ENCODE measurements around the gene OR2T4. TPM values are rescaled to one million over a fixed set of nuclear protein-coding genes. Genes with fewer than 3 reads are reported as not detected.

The OR2T4 gene
- total RNA-seq (not detected), polyA plus RNA-seq (not detected)
- long read RNA-seq, donor 1, result 0 reads
- long read RNA-seq, donor 2, result 0 reads
- long read RNA-seq, donor 3, result 0 reads
- long read RNA-seq, donor 4, result 0 reads

DNA sequence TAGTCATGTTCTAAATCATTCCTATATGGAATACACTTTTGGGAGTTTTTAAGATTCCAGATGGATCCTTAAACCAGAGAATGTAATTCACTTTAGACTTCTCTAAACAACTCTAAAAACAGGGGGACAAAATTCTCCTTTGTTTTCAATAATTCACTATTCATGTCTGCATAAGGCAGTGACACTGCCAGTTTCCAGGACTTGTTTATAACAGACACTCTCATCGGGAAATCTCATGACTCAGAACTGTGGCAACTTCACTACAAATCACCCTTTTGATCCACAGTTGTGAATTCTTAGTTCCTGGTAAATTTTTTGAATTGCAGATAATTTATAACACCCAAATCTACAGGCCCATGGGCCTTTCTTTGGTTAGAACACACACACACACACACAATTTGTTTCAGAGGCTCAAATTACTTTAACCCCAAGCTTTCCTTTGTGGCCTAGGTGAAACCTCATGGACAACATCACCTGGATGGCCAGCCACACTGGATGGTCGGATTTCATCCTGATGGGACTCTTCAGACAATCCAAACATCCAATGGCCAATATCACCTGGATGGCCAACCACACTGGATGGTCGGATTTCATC is at the start of gene OR2T4:
Gene OR2T4, plus strand, starts transcription at position 545 of the 595 bp plus-strand sequence. Its CDS starts 0 bp downstream, at position 545.
- Histone ChIP-seq H3K27ac (ENCODE audit: low read length) (no peak within 1 kb of the TSS), H3K4me1 (ENCODE audit: control insufficient read depth, insufficient read depth, low read length) (no peaks in the 10 kb centered on the region), H3K9me3 (ENCODE audit: control insufficient read depth, low read length) (no peaks in the 10 kb centered on the region), H3K27me3 (ENCODE audit: control insufficient read depth, insufficient read depth) (no peaks in the 10 kb centered on the region), H3K4me3 (ENCODE audit: low read length) (no peak within 1 kb of the TSS)
- DNase-seq (no peak), ATAC-seq (no peak)
- intact Hi-C loops (cut with DNase I), result no loop called here
- 51% methylated on average over 3 of the region's 3 CpGs for WGBS

DNA sequence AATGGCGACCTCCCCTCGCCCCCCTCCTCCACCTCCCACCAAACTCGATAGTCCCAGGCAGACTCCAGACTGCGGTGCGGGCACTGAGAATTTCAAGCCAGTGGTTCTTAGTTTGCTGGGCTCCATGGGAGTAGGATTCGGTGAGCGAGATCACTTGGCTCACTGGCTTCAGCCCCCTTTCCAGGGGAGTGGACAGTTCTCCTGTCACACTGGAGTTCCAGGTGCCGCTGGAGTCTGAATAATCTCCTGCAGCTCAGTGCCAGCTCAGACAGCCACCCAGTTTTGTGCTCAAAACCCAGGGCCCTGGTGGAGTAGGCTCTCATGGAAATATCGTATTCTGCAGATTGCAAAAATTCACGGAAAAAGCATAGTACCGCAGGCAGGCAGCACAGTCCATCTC is 44.7 kb upstream of the OR2T4 start:
- DNase-seq (no peak), ATAC-seq (no peak)
- WGBS, result 84% methylated on average over 11 of the region's 11 CpGs
- H3K9me3 ChIP-seq (ENCODE audit: control insufficient read depth, low read length), result no peaks in the 10 kb centered on the region
- no peaks in the 10 kb centered on the region for H3K27me3 ChIP-seq (ENCODE audit: control insufficient read depth, insufficient read depth)
- H3K4me3 ChIP-seq (ENCODE audit: low read length), result no peak overlapping the region
- no peak overlapping the region for H3K27ac ChIP-seq (ENCODE audit: low read length)
- intact Hi-C loops (cut with DNase I), result no loop called here
- no peaks in the 10 kb centered on the region for H3K4me1 ChIP-seq (ENCODE audit: control insufficient read depth, insufficient read depth, low read length)

DNA sequence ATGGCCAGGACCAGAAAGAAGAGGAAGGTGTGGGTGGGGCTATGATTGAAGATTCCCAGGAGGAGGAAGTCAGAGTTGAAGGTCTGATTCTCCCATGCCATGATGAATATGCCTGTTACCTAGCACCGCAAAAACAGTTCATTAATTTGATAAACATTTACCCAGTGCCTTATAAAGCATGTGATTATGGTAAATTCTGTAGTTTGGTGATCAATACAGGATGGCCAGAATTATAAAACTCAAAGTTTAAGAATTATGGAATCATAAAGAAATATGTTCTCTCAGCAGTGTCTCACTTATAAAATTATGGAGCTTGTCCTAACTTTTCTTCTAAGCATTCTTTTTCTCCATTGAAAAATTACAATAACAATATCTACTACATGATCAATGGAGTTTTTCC is 37.0 kb upstream of the OR2T4 start, which contains the start of gene OR2M7:
Gene OR2M7, minus strand, starts transcription at position 101 of the 400 bp plus-strand sequence. Its CDS starts 0 bp downstream, at position 101.
- WGBS, result 88% methylated on average over 1 of the region's 1 CpG

DNA sequence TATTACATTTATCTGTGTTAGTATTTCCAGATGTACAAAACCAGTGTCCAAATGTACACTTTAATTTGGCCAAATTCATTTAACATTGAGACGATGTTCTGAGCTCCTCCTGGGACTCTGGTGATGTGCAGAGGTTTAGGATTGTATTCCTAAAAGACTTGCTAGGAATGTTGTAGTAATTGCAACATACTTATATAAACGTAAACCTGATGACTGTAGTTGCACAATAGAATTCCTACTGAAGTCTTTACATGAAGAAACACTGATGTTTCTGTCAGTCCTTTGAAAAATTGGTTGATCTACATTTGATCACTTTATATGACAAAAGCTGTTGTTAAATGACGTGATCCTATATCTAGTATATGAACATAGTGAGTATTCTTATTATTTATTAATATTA is 18.0 kb upstream of the OR2T4 start:
- 48% methylated on average over 3 of the region's 3 CpGs for WGBS
- no peak for ATAC-seq
- Histone ChIP-seq H3K27ac (ENCODE audit: low read length) (no peak overlapping the region), H3K4me3 (ENCODE audit: low read length) (no peak overlapping the region), H3K27me3 (ENCODE audit: control insufficient read depth, insufficient read depth) (no peaks in the 10 kb centered on the region), H3K4me1 (ENCODE audit: control insufficient read depth, insufficient read depth, low read length) (no peaks in the 10 kb centered on the region), H3K9me3 (ENCODE audit: control insufficient read depth, low read length) (no peaks in the 10 kb centered on the region)
- intact Hi-C loops (cut with DNase I), result no loop called here
- DNase-seq, result no peak

More for the DNA sequence above, 37.0 kb upstream of the OR2T4 start, which contains the start of gene OR2M7:
- no peak within 1 kb of the TSS for H3K4me3 ChIP-seq (ENCODE audit: low read length)
- no peak within 1 kb of the TSS for H3K27ac ChIP-seq (ENCODE audit: low read length)
- ATAC-seq, result no peak
- no peak for DNase-seq
- H3K9me3 ChIP-seq (ENCODE audit: control insufficient read depth, low read length), result no peaks in the 10 kb centered on the region
- intact Hi-C loops (cut with DNase I), result no loop called here
- no peaks in the 10 kb centered on the region for H3K4me1 ChIP-seq (ENCODE audit: control insufficient read depth, insufficient read depth, low read length)
- no peaks in the 10 kb centered on the region for H3K27me3 ChIP-seq (ENCODE audit: control insufficient read depth, insufficient read depth)

- no peak within 1 kb of the TSS for H3K27ac ChIP-seq (ENCODE audit: low read length)
- DNase-seq (no peak), ATAC-seq (no peak)
- H3K27me3 ChIP-seq (ENCODE audit: control insufficient read depth, insufficient read depth), result no peaks in the 10 kb centered on the region
- no peaks in the 10 kb centered on the region for H3K4me1 ChIP-seq (ENCODE audit: control insufficient read depth, insufficient read depth, low read length)
- no peaks in the 10 kb centered on the region for H3K9me3 ChIP-seq (ENCODE audit: control insufficient read depth, low read length)
- no peak within 1 kb of the TSS for H3K4me3 ChIP-seq (ENCODE audit: low read length)
- WGBS, result 66% methylated on average over 4 of the region's 4 CpGs
- intact Hi-C loops (cut with DNase I), result no loop called here
Observed at GRCh38 chr1:248348475-248348874, 13.0 kb upstream of the OR2T4 start, which contains the start of gene OR14C36. TSS of gene OR14C36 (plus strand) at chr1:248348775. CDS start at chr1:248348775, 0 bp downstream.

- intact Hi-C loops (cut with DNase I), result no loop called here
- Histone ChIP-seq H3K4me1 (ENCODE audit: control insufficient read depth, insufficient read depth, low read length) (no peaks in the 10 kb centered on the region), H3K9me3 (ENCODE audit: control insufficient read depth, low read length) (no peaks in the 10 kb centered on the region), H3K4me3 (ENCODE audit: low read length) (no peak overlapping the region), H3K27me3 (ENCODE audit: control insufficient read depth, insufficient read depth) (no peaks in the 10 kb centered on the region), H3K27ac (ENCODE audit: low read length) (no peak overlapping the region)
- WGBS, result 69% methylated on average over 3 of the region's 3 CpGs
- DNase-seq (no peak), ATAC-seq (no peak)
Observed at GRCh38 chr1:248359415-248359814, 2.0 kb upstream of the OR2T4 start.

DNA sequence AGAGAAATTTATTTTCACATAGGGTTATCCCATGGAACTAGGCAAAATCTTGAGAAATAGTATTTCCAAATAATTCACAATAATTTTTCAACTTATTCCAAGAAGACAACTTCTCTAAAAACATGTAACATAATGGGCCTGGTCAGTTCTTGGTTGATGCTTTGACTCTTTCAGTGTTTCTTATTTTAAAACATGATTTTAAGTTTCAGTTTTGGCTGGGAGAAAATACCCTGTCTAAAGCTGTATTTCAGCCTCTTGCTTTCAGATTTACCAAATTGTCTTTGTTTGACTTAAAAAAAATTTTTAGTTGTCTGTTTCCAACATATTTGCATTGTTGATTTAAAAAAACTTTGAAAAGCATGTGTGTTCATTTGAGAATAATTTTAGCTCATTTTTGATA is 5.1 kb downstream of the OR2T4 start:
- no peak overlapping the region for H3K27ac ChIP-seq (ENCODE audit: low read length)
- DNase-seq (no peak), ATAC-seq (no peak)
- intact Hi-C loops (cut with DNase I), result no loop called here
- no peaks in the 10 kb centered on the region for H3K9me3 ChIP-seq (ENCODE audit: control insufficient read depth, low read length)
- H3K4me1 ChIP-seq (ENCODE audit: control insufficient read depth, insufficient read depth, low read length), result no peaks in the 10 kb centered on the region
- H3K4me3 ChIP-seq (ENCODE audit: low read length), result no peak overlapping the region
- H3K27me3 ChIP-seq (ENCODE audit: control insufficient read depth, insufficient read depth), result no peaks in the 10 kb centered on the region

- intact Hi-C loops (cut with DNase I), result no loop called here
- Histone ChIP-seq H3K9me3 (ENCODE audit: control insufficient read depth, low read length) (peaks cover 2% of the 10 kb centered on the region), H3K27me3 (ENCODE audit: control insufficient read depth, insufficient read depth) (no peaks in the 10 kb centered on the region), H3K4me3 (ENCODE audit: low read length) (no peak overlapping the region), H3K27ac (ENCODE audit: low read length) (no peak overlapping the region), H3K4me1 (ENCODE audit: control insufficient read depth, insufficient read depth, low read length) (no peaks in the 10 kb centered on the region)
- 61% methylated on average over 5 of the region's 5 CpGs for WGBS
- DNase-seq (no peak), ATAC-seq (no peak)
Observed at GRCh38 chr1:248372394-248372793, 10.9 kb downstream of the OR2T4 start.

GRCh38 chr1:248373761-248374160 is 12.3 kb downstream of the OR2T4 start:
- ATAC-seq (no peak), DNase-seq (no peak)
- WGBS, result 71% methylated on average over 4 of the region's 4 CpGs
- no peaks in the 10 kb centered on the region for H3K4me1 ChIP-seq (ENCODE audit: control insufficient read depth, insufficient read depth, low read length)
- peaks cover 2% of the 10 kb centered on the region for H3K9me3 ChIP-seq (ENCODE audit: control insufficient read depth, low read length)
- intact Hi-C loops (cut with DNase I), result no loop called here
- no peaks in the 10 kb centered on the region for H3K27me3 ChIP-seq (ENCODE audit: control insufficient read depth, insufficient read depth)
- no peak overlapping the region for H3K4me3 ChIP-seq (ENCODE audit: low read length)
- no peak overlapping the region for H3K27ac ChIP-seq (ENCODE audit: low read length)

DNA sequence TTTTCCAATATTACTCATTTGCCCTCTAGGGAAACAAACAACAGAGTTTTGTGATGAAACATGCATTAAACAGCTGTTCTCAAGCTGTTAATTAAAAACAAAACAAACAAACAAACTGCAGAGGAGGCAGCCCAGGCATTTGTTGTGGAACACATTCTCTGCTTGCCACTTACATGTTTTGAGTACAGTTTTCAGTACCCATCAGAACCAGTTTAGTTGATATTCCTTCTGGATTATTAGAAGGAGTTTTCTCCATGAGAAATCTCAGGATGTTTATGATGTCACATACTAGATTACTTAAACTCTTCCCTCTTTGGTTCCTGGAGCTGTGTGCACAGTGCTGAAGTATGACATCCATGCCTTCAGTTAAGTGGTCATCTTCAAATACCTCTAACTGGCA is 14.0 kb downstream of the OR2T4 start, which contains the start of gene OR2T6:
Gene OR2T6, plus strand, starts transcription at position 301 of the 400 bp plus-strand sequence. CDS start 11,863 bp downstream, outside the sequence.
- intact Hi-C loops (cut with DNase I), result no loop called here
- Histone ChIP-seq H3K4me3 (ENCODE audit: low read length) (no peak within 1 kb of the TSS), H3K4me1 (ENCODE audit: control insufficient read depth, insufficient read depth, low read length) (no peaks in the 10 kb centered on the region), H3K9me3 (ENCODE audit: control insufficient read depth, low read length) (peaks cover 2% of the 10 kb centered on the region), H3K27ac (ENCODE audit: low read length) (no peak within 1 kb of the TSS), H3K27me3 (ENCODE audit: control insufficient read depth, insufficient read depth) (no peaks in the 10 kb centered on the region)
- DNase-seq, result no peak
- no peak for ATAC-seq

DNA sequence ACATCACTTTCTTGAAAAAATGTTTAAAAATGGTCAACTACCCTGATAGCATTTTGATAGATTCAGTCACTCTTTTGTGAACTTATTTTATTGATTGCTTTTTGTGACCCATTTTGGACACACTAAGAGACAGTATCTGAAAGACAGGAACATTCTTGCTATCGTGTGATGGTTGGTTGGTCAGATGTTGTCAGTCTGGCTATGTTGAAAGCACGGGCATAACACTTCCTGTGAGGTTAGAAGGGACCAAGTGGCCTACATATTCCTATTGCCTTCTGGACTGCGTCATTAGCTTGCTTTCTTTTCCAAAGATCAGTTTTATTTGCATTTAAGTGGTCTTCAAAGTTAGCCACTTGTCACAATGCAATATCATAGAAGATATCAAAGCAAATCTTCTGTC is 15.5 kb downstream of the OR2T4 start:
- no peak for DNase-seq
- Histone ChIP-seq H3K4me1 (ENCODE audit: control insufficient read depth, insufficient read depth, low read length) (no peaks in the 10 kb centered on the region), H3K4me3 (ENCODE audit: low read length) (no peak overlapping the region), H3K9me3 (ENCODE audit: control insufficient read depth, low read length) (peaks cover 2% of the 10 kb centered on the region), H3K27me3 (ENCODE audit: control insufficient read depth, insufficient read depth) (no peaks in the 10 kb centered on the region), H3K27ac (ENCODE audit: low read length) (no peak overlapping the region)
- no peak for ATAC-seq
- intact Hi-C loops (cut with DNase I), result no loop called here
- 54% methylated on average over 3 of the region's 3 CpGs for WGBS

Measured in right cardiac atrium (tissue), 5 donors.